ENCODE measurements around the gene FOXI1. TPM values are rescaled to one million over a fixed set of nuclear protein-coding genes. Genes with fewer than 3 reads are reported as not detected.
A peak's percentile ranks its signal among the peaks of the same experiment; 100 is the strongest.
"Not testable (repeated sequence)": the region's sequence is repeated elsewhere in the genome, so short reads cannot be mapped to it uniquely, and the experiment has no call there.

The FOXI1 gene
- total RNA-seq, 2 donors from 2014 or later: 0.25 to 0.64 TPM

DNA sequence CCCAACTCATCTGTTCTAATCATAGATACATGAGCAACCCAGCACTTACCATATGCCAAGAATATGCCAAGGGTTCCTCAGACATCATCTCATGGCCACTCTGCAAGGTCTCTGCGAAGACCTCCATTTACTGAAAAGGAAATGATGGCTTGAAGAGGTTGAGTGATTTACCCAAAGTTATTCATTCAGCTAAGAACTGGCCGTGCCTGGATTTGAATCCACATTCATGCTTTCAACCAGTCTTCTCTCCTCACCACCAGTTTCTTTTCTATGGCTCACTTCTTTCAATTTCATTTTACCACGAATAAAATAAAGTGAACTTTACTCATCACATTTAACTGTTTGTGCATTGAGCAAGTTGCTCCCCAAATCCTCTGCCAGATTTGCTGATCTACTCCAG, 27.2 kb upstream of the FOXI1 start:
- peaks cover 34% of the 10 kb centered on the region for H3K36me3 Mint-ChIP-seq
- no peaks in the 10 kb centered on the region for H3K9me3 Mint-ChIP-seq
- DNase-seq (ENCODE audit: low spot score) (no peak), ATAC-seq (no peak)
- peaks cover 0 to 9% of the 10 kb centered on the region in 2 donors for H3K4me1 Mint-ChIP-seq (ENCODE audit: low read depth in 2 of 2)
- no peaks in the 10 kb centered on the region for H3K27me3 Mint-ChIP-seq
- H3K27ac Mint-ChIP-seq: no peak overlapping the region
- H3K4me3 Mint-ChIP-seq: no peak overlapping the region

DNA sequence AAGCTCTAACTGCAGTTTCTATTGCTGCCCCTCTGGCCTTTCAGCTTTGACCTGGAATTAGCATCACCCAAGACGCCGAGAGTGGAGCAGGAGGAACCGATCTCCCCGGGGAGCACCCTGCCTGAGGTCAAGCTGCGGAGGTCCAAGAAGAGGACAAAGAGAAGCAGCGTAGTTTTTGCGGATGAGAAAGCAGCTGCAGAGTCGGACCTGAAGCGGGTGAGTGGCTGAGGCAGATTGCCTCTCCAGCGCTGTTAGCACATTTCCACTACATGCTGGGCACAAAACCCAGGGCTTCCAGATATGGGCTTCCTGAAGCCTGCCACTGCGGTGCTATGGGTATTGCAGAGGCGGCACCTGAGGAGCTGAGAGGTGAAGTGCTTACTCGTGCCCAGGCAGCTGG, 26.8 kb upstream of the FOXI1 start:
- ATAC-seq (no peak), DNase-seq (ENCODE audit: low spot score) (no peak)
- Mint-ChIP-seq H3K4me3 (no peak overlapping the region), H3K4me1 (ENCODE audit: low read depth in 2 of 2) (peaks cover 0 to 9% of the 10 kb centered on the region in 2 donors), H3K36me3 (peaks cover 38% of the 10 kb centered on the region), H3K27me3 (no peaks in the 10 kb centered on the region), H3K9me3 (no peaks in the 10 kb centered on the region), H3K27ac (no peak overlapping the region)

DNA sequence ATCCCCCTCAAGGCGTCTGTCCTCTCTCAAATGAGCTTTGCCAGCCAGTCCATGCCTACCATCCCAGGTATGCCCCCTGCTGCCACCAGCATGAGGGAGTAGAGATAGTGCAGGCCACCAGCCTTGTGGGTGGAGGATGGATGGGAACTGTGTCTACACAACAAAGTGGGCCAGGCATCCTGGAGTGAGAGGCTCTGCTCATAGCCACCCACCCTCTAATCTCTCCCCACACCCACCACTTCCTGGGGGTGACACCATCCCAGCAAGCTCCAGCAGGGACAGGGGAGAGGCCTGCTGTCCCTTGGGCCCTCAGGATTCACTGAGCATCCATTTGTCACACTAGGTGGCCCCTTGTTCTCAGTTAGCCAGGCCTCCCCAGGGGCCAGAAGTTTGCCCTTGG, 25.5 kb upstream of the FOXI1 start:
- Mint-ChIP-seq H3K4me3 (no peak overlapping the region), H3K9me3 (no peaks in the 10 kb centered on the region), H3K4me1 (ENCODE audit: low read depth in 2 of 2) (peaks cover 0 to 3% of the 10 kb centered on the region in 2 donors), H3K36me3 (peaks cover 40% of the 10 kb centered on the region), H3K27ac (no peak overlapping the region), H3K27me3 (no peaks in the 10 kb centered on the region)
- DNase-seq (ENCODE audit: low spot score) (no peak), ATAC-seq (no peak)

DNA sequence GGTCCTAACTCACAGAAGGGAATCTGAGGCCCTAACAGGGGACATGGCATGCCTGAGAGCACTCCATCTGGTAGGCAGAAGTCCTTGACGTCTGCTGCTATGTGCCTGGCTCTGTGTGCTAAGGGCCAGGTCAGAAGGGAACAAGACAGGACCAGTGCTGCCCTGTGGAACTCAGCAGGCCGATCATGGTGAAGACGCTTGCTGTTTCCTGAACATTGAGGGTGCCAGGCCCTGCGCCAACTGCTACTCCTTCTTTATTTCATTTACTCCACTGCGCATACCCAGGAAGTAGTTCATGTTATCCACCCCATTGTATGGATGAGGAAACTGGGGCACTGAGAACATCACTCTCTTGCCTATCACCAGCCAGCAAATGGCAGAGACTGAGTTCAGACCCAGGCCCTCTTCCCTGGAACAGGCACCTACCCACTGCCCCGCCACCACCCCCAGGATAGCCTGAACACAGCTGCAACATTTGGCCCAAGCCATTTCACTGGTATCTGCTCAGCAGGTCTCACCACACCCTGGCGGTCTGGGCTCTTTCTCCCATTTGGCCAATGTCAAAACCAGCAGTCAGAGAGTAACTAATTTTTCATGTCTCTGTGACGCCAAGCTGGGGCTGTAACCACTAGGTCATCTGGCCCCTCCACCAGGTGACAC, 24.8 kb upstream of the FOXI1 start:
- ATAC-seq: no peak
- no peak for DNase-seq (ENCODE audit: low spot score)
- Mint-ChIP-seq H3K4me1 (ENCODE audit: low read depth in 2 of 2) (no peaks in the 10 kb centered on the region), H3K27me3 (no peaks in the 10 kb centered on the region), H3K9me3 (no peaks in the 10 kb centered on the region), H3K27ac (no peak overlapping the region), H3K4me3 (no peak overlapping the region), H3K36me3 (peaks cover 44% of the 10 kb centered on the region)

DNA sequence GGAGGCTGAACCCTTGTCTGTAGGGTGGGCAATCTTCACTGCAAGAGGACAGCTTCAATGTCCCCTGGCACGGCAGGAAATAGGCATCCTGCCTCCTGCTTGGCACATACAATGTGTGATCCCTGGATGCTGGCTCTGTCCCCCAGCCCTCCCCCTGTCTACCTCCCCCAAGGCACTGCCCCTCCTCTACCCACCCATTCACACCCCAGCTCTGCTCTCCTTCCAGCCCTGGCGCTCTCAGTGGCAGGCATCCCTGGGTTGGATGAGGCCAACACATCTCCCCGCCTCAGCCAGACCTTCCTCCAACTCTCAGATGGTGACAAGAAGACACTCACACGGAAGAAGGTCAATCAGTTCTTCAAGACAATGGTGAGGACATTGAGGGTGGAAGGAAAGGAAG, 24.1 kb upstream of the FOXI1 start:
- no peaks in the 10 kb centered on the region for H3K27me3 Mint-ChIP-seq
- peaks cover 44% of the 10 kb centered on the region for H3K36me3 Mint-ChIP-seq
- no peak overlapping the region for H3K4me3 Mint-ChIP-seq
- no peaks in the 10 kb centered on the region for H3K9me3 Mint-ChIP-seq
- H3K4me1 Mint-ChIP-seq (ENCODE audit: low read depth in 2 of 2): no peaks in the 10 kb centered on the region
- H3K27ac Mint-ChIP-seq: no peak overlapping the region
- ATAC-seq (no peak), DNase-seq (ENCODE audit: low spot score) (no peak)

DNA sequence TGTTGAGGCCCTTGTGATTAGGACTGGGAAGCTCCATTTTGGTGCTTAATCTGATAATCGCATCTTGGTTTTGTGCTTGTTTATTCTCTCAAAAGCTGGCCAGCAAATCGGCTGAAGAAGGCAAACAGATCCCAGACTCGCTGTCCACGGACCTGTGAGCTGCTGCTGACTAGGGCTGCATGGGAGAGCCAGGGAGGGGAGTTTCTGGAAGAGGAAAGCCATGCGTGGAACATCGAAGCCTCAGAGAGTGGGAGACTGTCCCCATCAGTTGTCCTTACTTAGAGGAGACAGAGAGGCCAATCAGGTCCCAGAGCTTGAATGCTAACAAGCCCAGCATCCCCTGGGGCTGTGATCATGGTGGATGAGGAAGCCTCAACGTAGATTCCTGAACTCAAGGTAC, 23.0 kb upstream of the FOXI1 start:
- ATAC-seq: no peak

DNA sequence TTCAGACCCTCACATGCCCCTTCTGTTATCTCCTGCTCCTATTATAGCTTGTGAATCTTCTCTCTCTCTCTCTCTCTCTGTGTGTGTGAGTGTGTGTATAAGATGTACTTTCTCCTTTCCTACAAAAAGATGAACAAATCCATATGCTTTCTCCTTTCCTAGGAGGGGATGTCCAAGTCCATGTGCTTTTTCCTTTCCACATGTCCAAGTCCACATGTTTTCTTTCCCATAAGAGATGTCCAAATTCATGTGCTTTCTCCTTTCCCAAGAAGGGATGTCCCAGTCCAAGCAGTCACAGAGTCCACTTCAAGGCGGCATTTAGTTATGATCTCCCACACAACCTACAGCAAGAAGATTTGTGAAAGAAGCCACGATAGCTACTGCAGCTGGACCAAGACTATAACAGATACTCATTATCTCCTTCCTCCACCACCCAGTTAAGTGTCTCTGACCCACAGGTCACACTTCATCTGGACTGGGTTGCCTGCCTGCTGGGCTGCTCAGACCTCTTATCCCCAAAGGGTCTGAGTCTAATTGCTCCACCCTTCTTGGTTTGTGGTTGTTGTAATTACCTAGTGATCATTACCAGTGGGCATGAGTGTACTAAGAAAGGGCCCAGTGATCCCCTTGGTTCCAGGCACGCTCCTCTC, 18.4 kb upstream of the FOXI1 start:
- Mint-ChIP-seq H3K36me3 (peaks cover 29% of the 10 kb centered on the region), H3K4me1 (ENCODE audit: low read depth in 2 of 2) (no peaks in the 10 kb centered on the region), H3K4me3 (no peak overlapping the region), H3K9me3 (no peaks in the 10 kb centered on the region), H3K27me3 (no peaks in the 10 kb centered on the region), H3K27ac (no peak overlapping the region)
- ATAC-seq (no peak), DNase-seq (ENCODE audit: low spot score) (peak; percentile 47)

More for the DNA sequence above, 23.0 kb upstream of the FOXI1 start:
- DNase-seq (ENCODE audit: low spot score): peak; percentile 6
- H3K36me3 Mint-ChIP-seq: peaks cover 45% of the 10 kb centered on the region
- H3K27me3 Mint-ChIP-seq: no peaks in the 10 kb centered on the region
- H3K27ac Mint-ChIP-seq: no peak overlapping the region
- H3K9me3 Mint-ChIP-seq: no peaks in the 10 kb centered on the region
- no peaks in the 10 kb centered on the region for H3K4me1 Mint-ChIP-seq (ENCODE audit: low read depth in 2 of 2)
- H3K4me3 Mint-ChIP-seq: no peak overlapping the region

DNA sequence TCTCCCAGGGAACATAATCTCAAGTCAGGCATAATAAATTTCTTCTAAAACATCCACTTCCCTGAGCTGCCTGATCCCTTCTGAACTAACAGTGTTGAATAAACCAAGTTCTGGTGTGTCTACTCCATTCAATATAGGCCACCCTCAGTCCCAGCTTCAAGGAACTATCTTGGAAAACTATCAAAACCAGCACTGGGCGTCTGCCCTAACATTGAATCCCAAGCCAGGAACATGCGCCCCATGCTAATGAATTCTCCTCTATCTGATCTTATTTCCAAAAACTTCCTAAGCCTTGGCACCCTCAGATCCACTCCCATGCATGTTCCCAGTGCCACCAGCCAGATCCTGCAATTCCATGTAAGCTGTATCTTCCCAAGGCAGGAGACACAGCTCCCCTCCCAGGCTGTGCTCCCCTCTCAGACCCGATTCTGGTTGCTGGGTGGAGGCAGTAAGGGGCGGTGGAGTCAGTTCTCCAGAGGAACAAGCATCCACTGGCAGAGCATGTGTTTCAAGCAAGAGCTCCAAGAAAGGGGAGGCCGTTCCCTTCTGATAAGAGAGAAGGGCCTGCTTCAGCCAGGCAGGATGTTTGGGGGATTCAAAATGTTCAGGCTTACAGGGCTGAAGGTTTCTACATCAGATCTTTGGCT, 13.1 kb upstream of the FOXI1 start:
- Mint-ChIP-seq H3K36me3 (peaks cover 4% of the 10 kb centered on the region), H3K4me1 (ENCODE audit: low read depth in 2 of 2) (no peaks in the 10 kb centered on the region), H3K4me3 (no peak overlapping the region), H3K9me3 (no peaks in the 10 kb centered on the region), H3K27me3 (peaks cover 0 to 3% of the 10 kb centered on the region in 2 donors), H3K27ac (no peak overlapping the region)
- ATAC-seq (no peak), DNase-seq (ENCODE audit: low spot score) (no peak)

DNA sequence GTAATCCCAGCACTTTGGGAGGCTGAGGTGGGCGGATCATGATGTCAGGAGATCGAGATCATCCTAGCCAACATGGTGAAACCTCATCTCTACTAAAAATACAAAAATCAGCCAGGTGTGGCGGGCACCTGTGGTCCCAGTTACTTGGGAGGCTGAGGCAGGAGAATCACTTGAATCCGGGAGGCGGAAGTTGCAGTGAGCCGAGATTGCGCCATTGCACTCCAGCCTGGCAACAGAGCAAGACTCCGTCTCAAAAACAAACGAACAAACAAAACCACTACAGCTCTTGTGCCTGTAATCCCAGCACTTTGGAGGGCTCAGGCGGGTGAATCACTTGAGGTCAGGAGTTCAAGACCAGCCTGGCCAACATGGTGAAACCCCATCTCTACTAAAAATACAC, 11.4 kb upstream of the FOXI1 start:
- DNase-seq (ENCODE audit: low spot score); ATAC-seq; H3K9me3 Mint-ChIP-seq; H3K27me3 Mint-ChIP-seq; H3K27ac Mint-ChIP-seq; H3K4me1 Mint-ChIP-seq (ENCODE audit: low read depth in 2 of 2); H3K36me3 Mint-ChIP-seq; H3K4me3 Mint-ChIP-seq: not testable (repeated sequence)

DNA sequence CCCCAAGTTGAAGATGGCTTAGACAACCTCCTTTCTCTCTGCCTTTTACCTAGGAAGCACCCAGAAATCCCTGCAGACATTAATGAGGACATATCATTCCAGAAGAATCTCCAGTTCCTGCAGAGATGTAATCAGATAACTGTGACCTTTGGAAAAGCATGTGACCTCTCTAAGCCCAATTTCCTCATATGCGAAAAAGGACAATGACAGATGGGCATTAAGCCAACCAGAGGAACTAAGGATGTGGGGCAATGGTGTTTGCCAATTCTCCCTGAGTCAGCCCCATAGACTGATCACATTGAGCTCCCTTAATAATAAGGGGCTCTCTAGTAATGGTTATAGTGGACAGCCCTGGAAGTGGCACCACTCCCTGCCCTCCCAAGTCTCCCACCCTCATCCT, 10.1 kb upstream of the FOXI1 start:
- H3K4me1 Mint-ChIP-seq (ENCODE audit: low read depth in 2 of 2): no peaks in the 10 kb centered on the region
- DNase-seq (ENCODE audit: low spot score) (no peak), ATAC-seq (no peak)
- H3K4me3 Mint-ChIP-seq: no peak overlapping the region
- H3K27ac Mint-ChIP-seq: no peak overlapping the region
- no peaks in the 10 kb centered on the region for H3K36me3 Mint-ChIP-seq
- no peaks in the 10 kb centered on the region for H3K9me3 Mint-ChIP-seq
- peaks cover 0 to 7% of the 10 kb centered on the region in 2 donors for H3K27me3 Mint-ChIP-seq

DNA sequence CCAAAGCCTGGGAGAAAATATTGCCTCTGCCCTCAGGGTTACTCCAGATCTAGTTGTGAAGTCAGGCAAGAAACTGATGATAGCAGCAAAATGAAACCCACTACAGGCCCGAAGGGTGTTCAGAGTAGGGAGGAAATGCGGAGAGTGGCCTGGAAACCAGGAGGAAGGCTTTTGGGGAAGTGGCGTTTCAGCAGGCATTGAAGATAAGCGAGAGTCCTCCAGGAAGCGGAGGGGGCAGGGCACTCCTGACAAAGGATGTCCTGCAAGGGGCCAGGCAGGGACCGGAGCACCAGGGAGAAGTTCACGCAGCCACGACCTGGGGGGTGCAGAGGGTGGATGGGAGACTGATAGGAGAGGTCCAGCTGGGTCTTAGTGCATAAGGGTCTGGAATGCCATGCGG, 7.8 kb upstream of the FOXI1 start:
- Mint-ChIP-seq H3K4me3 (no peak overlapping the region), H3K4me1 (ENCODE audit: low read depth in 2 of 2) (no peaks in the 10 kb centered on the region), H3K9me3 (no peaks in the 10 kb centered on the region), H3K27me3 (peaks cover 0 to 7% of the 10 kb centered on the region in 2 donors), H3K36me3 (no peaks in the 10 kb centered on the region), H3K27ac (no peak overlapping the region)
- ATAC-seq: no peak
- no peak for DNase-seq (ENCODE audit: low spot score)

DNA sequence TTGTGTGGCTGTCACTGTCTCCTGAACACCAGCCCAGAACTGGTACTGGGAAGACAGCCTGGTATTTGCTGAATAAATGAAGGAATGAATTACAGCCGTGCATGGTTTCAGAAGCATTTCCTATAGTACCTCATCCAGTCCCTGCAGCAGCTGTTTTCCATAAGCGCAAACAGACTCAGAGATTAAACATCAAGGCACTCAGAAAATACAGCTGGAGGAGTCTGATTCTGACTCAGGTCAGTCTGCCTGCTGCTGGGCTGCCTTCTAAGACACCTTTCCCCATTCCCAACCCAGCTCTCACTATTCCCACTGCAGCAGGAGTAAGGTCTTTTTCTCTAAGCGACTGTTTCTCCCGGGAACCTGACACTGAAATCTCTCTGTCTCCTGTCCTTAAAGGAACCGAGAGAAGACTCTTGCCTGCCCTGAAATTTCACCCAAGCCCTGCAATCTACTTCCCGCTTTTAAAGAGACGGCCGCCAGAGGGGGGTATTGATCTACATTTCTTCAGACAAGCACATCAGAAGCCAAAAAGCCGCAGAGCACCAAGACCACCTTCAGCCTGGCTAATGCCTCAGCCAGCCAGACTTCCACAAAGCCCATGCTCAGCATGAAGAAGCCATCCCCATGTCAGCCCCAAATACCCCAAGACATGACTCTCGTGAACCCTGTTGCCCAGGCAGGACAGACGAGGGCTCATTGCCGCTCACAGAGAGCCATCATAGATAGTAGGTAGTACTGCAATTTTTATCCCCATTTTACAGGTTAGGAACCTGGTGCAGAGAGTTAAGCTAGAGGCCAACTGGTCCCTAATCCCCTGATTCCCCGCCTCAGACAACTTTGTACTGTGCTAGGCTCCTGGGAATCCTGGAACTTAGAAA, 5.4 kb upstream of the FOXI1 start:
- Mint-ChIP-seq H3K9me3 (no peaks in the 10 kb centered on the region), H3K36me3 (no peaks in the 10 kb centered on the region), H3K27me3 (peaks cover 4 to 12% of the 10 kb centered on the region in 2 donors), H3K27ac (no peak overlapping the region), H3K4me3 (no peak overlapping the region), H3K4me1 (ENCODE audit: low read depth in 2 of 2) (no peaks in the 10 kb centered on the region)
- DNase-seq (ENCODE audit: low spot score) (peak; percentile 67), ATAC-seq (peak in 1 of 2 donors; percentile 42)

DNA sequence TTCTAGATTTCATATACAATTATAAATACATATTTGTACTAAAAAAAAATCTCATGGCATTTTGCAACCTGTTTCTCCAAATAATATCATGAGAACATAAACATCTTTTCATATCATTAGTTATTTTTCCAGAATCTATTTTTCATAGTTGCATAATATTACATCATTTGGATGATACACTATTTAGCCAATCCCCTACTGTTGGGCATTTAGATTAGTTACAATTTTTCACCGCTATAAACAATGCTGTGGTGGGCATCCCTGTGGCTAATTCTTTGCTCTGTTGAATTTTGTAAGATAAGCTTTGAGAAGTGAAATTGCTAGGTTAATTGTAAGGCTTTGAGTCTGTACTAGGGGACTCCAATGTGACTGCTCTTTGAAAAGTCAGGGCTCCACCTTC, 2.2 kb upstream of the FOXI1 start:
- Mint-ChIP-seq H3K4me1 (ENCODE audit: low read depth in 2 of 2) (no peaks in the 10 kb centered on the region), H3K36me3 (no peaks in the 10 kb centered on the region), H3K4me3 (no peak overlapping the region), H3K9me3 (no peaks in the 10 kb centered on the region), H3K27me3 (peaks cover 8 to 14% of the 10 kb centered on the region in 2 donors), H3K27ac (no peak overlapping the region)
- ATAC-seq: no peak
- no peak for DNase-seq (ENCODE audit: low spot score)

DNA sequence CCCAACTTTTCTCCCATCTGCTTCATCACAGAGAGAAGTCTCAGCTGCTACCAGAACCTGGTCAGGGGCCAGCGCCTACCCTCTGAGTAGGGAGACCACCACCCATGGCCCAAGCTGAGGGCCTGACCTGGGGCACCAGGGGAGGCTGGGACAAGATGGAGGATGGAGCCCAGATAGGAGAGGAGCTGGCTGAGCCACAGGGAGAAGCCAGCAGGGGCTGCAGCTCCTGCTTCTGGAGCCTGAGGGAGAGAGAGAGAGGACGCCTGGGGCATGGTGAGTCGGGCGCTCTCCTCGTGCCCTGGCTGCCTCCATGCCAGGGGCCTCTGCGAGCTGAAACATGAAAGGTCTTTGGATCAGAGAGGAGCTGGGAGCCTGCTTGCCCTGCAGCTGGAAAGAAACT, 1.4 kb upstream of the FOXI1 start:
- DNase-seq (ENCODE audit: low spot score): no peak
- no peak overlapping the region for H3K4me3 Mint-ChIP-seq
- no peak overlapping the region for H3K27ac Mint-ChIP-seq
- H3K27me3 Mint-ChIP-seq: peaks cover 8 to 14% of the 10 kb centered on the region in 2 donors
- H3K36me3 Mint-ChIP-seq: no peaks in the 10 kb centered on the region
- H3K4me1 Mint-ChIP-seq (ENCODE audit: low read depth in 2 of 2): no peaks in the 10 kb centered on the region
- ATAC-seq: no peak
- H3K9me3 Mint-ChIP-seq: no peaks in the 10 kb centered on the region

All from natural killer cell treated with Interleukin-12 subunit alpha and Interleukin-12 subunit beta and Interleukin-15 and Interleukin-18, amount 100 ng/mL, for 72 hours (primary cell).